DOHH2 (cell line): ENCODE measurements around the gene SMARCA4.

Experiments
- H3F3A ChIP-seq: fragments of 200-600 bp; sonication (generic), shearing (Covaris generic); 2 replicates; pipeline ENCODE4 v1.6.0; 2016; ENCODE audit warnings: antibody characterized with exemption, mild to moderate bottlenecking; ENCODE audit not compliant: control insufficient read depth, insufficient read depth
- H3K27ac ChIP-seq: fragments of 200-600 bp; sonication (generic); 2 replicates; pipeline ENCODE4 v1.5.1; 2014; ENCODE audit warnings: low read depth, mild to moderate bottlenecking, low read length, moderate library complexity
- H3K27me3 ChIP-seq: fragments of 200-600 bp; sonication (generic); 2 replicates; pipeline ENCODE4 v1.6.1; 2014; ENCODE audit warnings: mild to moderate bottlenecking, low read length, mixed read lengths; ENCODE audit not compliant: control insufficient read depth
- H3K36me3 ChIP-seq: fragments of 200-600 bp; sonication (generic); 2 replicates; pipeline ENCODE4 v1.6.1; 2014; ENCODE audit warnings: mild to moderate bottlenecking, low read length, moderate library complexity, mixed read lengths; ENCODE audit not compliant: control insufficient read depth
- H3K4me1 ChIP-seq: fragments of 200-600 bp; sonication (generic); 2 replicates; pipeline ENCODE4 v1.6.1; 2014; ENCODE audit warnings: mild to moderate bottlenecking, low read length, mixed read lengths; ENCODE audit not compliant: control insufficient read depth
- H3K4me2 ChIP-seq: fragments of 200-600 bp; sonication (generic); 2 replicates; pipeline ENCODE4 v1.6.0; 2014; ENCODE audit warnings: mild to moderate bottlenecking, low read length, moderate library complexity
- H3K4me3 ChIP-seq: fragments of 200-600 bp; sonication (generic); 2 replicates; pipeline ENCODE4 v1.5.1; 2014; ENCODE audit warnings: mild to moderate bottlenecking, low read length, mixed read lengths
- H3K79me2 ChIP-seq: fragments of 200-600 bp; sonication (generic); 2 replicates; pipeline ENCODE4 v1.6.1; 2014; ENCODE audit warnings: mild to moderate bottlenecking, low read length, mixed read lengths; ENCODE audit not compliant: control insufficient read depth
- H3K9me2 ChIP-seq: fragments of 200-600 bp; sonication (generic); replicated peaks from 2 replicates; pipeline ENCODE4 v1.6.1; 2014; ENCODE audit warnings: mild to moderate bottlenecking, low read length, mixed read lengths; ENCODE audit not compliant: control insufficient read depth
- H3K9me3 ChIP-seq: fragments of 200-600 bp; sonication (generic); 2 replicates; pipeline ENCODE4 v1.6.1; 2014; ENCODE audit warnings: antibody characterized with exemption, low read length, mixed read lengths; ENCODE audit not compliant: control insufficient read depth, insufficient read depth
- H4K20me1 ChIP-seq: fragments of 200-600 bp; sonication (generic); 2 replicates; pipeline ENCODE4 v1.6.0; 2014; ENCODE audit warnings: low read depth, mild to moderate bottlenecking, antibody characterized with exemption, low read length, moderate library complexity; ENCODE audit not compliant: control insufficient read depth, insufficient read depth
- CTCF ChIP-seq: fragments of 200-600 bp; sonication (generic); IDR thresholded peaks from one replicate; pipeline ENCODE4 v1.5.1; 2014; ENCODE audit warnings: antibody characterized with exemption, mild to moderate bottlenecking, low read depth, low read length; ENCODE audit not compliant: poor library complexity, severe bottlenecking
- EZH2phosphoT487 ChIP-seq: fragments of 200-600 bp; sonication (generic); IDR thresholded peaks from 2 replicates; pipeline ENCODE4 v1.6.1; 2017; ENCODE audit warnings: borderline replicate concordance, mild to moderate bottlenecking, antibody characterized with exemption, low read length, moderate library complexity, mixed read lengths

SMARCA4 gene

GRCh38 chr19:11058246-11059030 lies 97.6 kb downstream of the SMARCA4 start:
- no peaks in the 10 kb centered on the region for H3K9me2 ChIP-seq
- H3K27me3 ChIP-seq = no peaks in the 10 kb centered on the region
- H3K79me2 ChIP-seq = peaks cover 19% of the 10 kb centered on the region
- no peaks in the 10 kb centered on the region for H3K9me3 ChIP-seq
- no peak overlapping the region for H3K4me3 ChIP-seq
- H3F3A ChIP-seq = no peaks in the 10 kb centered on the region
- TF ChIP-seq EZH2phosphoT487 = no peak
- no peak for TF ChIP-seq CTCF
- no peak overlapping the region for H3K27ac ChIP-seq
- peaks cover 9% of the 10 kb centered on the region for H3K4me1 ChIP-seq
- peaks cover 82% of the 10 kb centered on the region for H3K36me3 ChIP-seq
- H3K4me2 ChIP-seq = no peak overlapping the region
- H4K20me1 ChIP-seq = no peaks in the 10 kb centered on the region

- Histone ChIP-seq H3K79me2 (peaks cover 6% of the 10 kb centered on the region), H3K27me3 (no peaks in the 10 kb centered on the region), H3F3A (no peaks in the 10 kb centered on the region), H3K27ac (no peak overlapping the region), H3K4me2 (no peak overlapping the region), H3K4me3 (no peak overlapping the region), H3K9me2 (no peaks in the 10 kb centered on the region), H4K20me1 (no peaks in the 10 kb centered on the region), H3K9me3 (no peaks in the 10 kb centered on the region), H3K36me3 (peaks cover 77% of the 10 kb centered on the region), H3K4me1 (no peaks in the 10 kb centered on the region)
- TF ChIP-seq EZH2phosphoT487 (no peak), CTCF (no peak)
These were observed 98.9 kb downstream of the SMARCA4 start for GRCh38 chr19:11059511-11060358.

DNA sequence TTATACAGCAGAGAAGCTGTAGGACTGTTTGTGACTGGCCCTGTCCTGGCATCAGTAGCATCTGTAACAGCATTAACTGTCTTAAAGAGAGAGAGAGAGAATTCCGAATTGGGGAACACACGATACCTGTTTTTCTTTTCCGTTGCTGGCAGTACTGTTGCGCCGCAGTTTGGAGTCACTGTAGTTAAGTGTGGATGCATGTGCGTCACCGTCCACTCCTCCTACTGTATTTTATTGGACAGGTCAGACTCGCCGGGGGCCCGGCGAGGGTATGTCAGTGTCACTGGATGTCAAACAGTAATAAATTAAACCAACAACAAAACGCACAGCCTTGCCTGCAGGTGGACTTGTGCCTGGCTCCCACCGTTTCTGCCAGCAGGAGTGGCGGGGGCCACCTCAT lies 101.1 kb downstream of the SMARCA4 start:
- Histone ChIP-seq H3K27ac (no peak overlapping the region), H3K36me3 (peaks cover 69% of the 10 kb centered on the region), H3K79me2 (no peaks in the 10 kb centered on the region), H3K4me2 (no peak overlapping the region), H4K20me1 (no peaks in the 10 kb centered on the region), H3K4me3 (no peak overlapping the region), H3K9me3 (no peaks in the 10 kb centered on the region), H3K27me3 (no peaks in the 10 kb centered on the region), H3F3A (no peaks in the 10 kb centered on the region), H3K9me2 (no peaks in the 10 kb centered on the region), H3K4me1 (no peaks in the 10 kb centered on the region)
- no peak for TF ChIP-seq CTCF
- no peak for TF ChIP-seq EZH2phosphoT487
